Smooth muscle cell (in vitro differentiated cells): Measurements from ENCODE around the gene PLXNA4. TPM values are rescaled to one million over a fixed set of nuclear protein-coding genes. Genes with fewer than 3 reads are reported as not detected.

Source experiments
- DNase-seq: peaks from one replicate; lab custom pipeline; 2025; ENCODE audit not compliant: unreplicated experiment; lab: John Stamatoyannopoulos, UW
- H2AFZ ChIP-seq: fragments of 200-600 bp; sonication (generic); 2 replicates; pipeline ENCODE4 v1.6.0; 2016; ENCODE audit warnings: antibody characterized with exemption, low read depth, mild to moderate bottlenecking
- H3F3A ChIP-seq: fragments of 200-600 bp; sonication (generic); 2 replicates; pipeline ENCODE4 v1.6.0; 2017; ENCODE audit warnings: antibody characterized with exemption, low read depth
- H3K27ac ChIP-seq: fragments of 200-600 bp; sonication (generic); 2 replicates; pipeline ENCODE4 v1.5.1; 2016; ENCODE audit warnings: low read depth, mild to moderate bottlenecking
- H3K27me3 ChIP-seq: fragments of 200-600 bp; sonication (generic); 2 replicates; pipeline ENCODE4 v1.6.1; 2016; ENCODE audit warnings: low read depth, mild to moderate bottlenecking
- H3K36me3 ChIP-seq: fragments of 200-600 bp; sonication (generic); 2 replicates; pipeline ENCODE4 v1.5.1; 2016; ENCODE audit warnings: low read depth
- H3K4me1 ChIP-seq: fragments of 200-600 bp; sonication (generic); 2 replicates; pipeline ENCODE4 v1.5.1; 2016; ENCODE audit warnings: low read depth
- H3K4me2 ChIP-seq: fragments of 200-600 bp; sonication (generic); 2 replicates; pipeline ENCODE4 v1.6.0; 2016; ENCODE audit warnings: mild to moderate bottlenecking
- H3K4me3 ChIP-seq: fragments of 200-600 bp; sonication (generic); 2 replicates; pipeline ENCODE4 v1.5.1; 2016; ENCODE audit warnings: mild to moderate bottlenecking
- H3K79me2 ChIP-seq: fragments of 200-600 bp; sonication (generic); 2 replicates; pipeline ENCODE4 v1.6.0; 2016; ENCODE audit warnings: low read depth, mild to moderate bottlenecking
- H3K9ac ChIP-seq: fragments of 200-600 bp; sonication (generic); 2 replicates; pipeline ENCODE4 v1.6.0; 2016; ENCODE audit warnings: low read depth
- H3K9me3 ChIP-seq: fragments of 200-600 bp; sonication (generic); replicated peaks from 2 replicates; pipeline ENCODE4 v1.5.1; 2016; ENCODE audit warnings: low read depth
- H4K20me1 ChIP-seq: fragments of 200-600 bp; sonication (generic); 2 replicates; pipeline ENCODE4 v1.6.0; 2016; ENCODE audit warnings: low read depth
- CTCF ChIP-seq: fragments of 200-600 bp; sonication (generic); IDR thresholded peaks from 2 replicates; pipeline ENCODE4 v1.5.1; 2017; ENCODE audit warnings: borderline replicate concordance, mild to moderate bottlenecking, antibody characterized with exemption; ENCODE audit not compliant: insufficient read depth, poor library complexity, severe bottlenecking
- WGBS: methylation state at CpG from one replicate; pipeline ENCODE4 v1.1.7; 2016; ENCODE audit warnings: low lambda C conversion rate; 5-methylcytosine and 5-hydroxymethylcytosine counted together
- polyA plus RNA-seq: library from polyadenylated mRNA; unstranded; fragments of >200 nt; fragmentation: Nextera tagmentation; extraction: Ambion mirVana; gene quantifications from 2 replicates; pipeline ENCODE4 v1.2.1, GENCODE V29; 2016
- total RNA-seq: library from RNA; depleted of rRNA; stranded (reverse); fragments of >200 nt; gene quantifications from 2 replicates; pipeline ENCODE4 v1.2.3, GENCODE V29; 2014

The PLXNA4 gene
- total and polyA plus RNA-seq, 2 experiments from 2014 or later = 8.5 to 9.9 TPM

- Histone ChIP-seq H3K27me3 (no peaks in the 10 kb centered on the region), H3K4me2 (no peak overlapping the region), H3K36me3 (no peaks in the 10 kb centered on the region), H3K4me1 (peaks cover 4% of the 10 kb centered on the region), H3K27ac (no peak overlapping the region), H3K9me3 (no peaks in the 10 kb centered on the region), H3F3A (no peaks in the 10 kb centered on the region), H3K79me2 (no peaks in the 10 kb centered on the region), H2AFZ (no peak overlapping the region), H3K9ac (no peak overlapping the region), H3K4me3 (no peak overlapping the region), H4K20me1 (no peaks in the 10 kb centered on the region)
- TF ChIP-seq CTCF = no peak
- no peak for DNase-seq
- WGBS = 65% methylated on average over 6 of the region's 6 CpGs
These were observed 86.5 kb downstream of the PLXNA4 start for GRCh38 chr7:132489776-132490237.

GRCh38 chr7:132488634-132489302 lies 87.5 kb downstream of the PLXNA4 start:
- no peaks in the 10 kb centered on the region for H3K36me3 ChIP-seq
- DNase-seq = no peak
- H3K4me1 ChIP-seq = peaks cover 4% of the 10 kb centered on the region
- H3K4me3 ChIP-seq = no peak overlapping the region
- 80% methylated on average over 6 of the region's 6 CpGs for WGBS
- no peaks in the 10 kb centered on the region for H3K79me2 ChIP-seq
- no peak for TF ChIP-seq CTCF
- H3K4me2 ChIP-seq = no peak overlapping the region
- H3K27me3 ChIP-seq = no peaks in the 10 kb centered on the region
- H3F3A ChIP-seq = no peaks in the 10 kb centered on the region
- no peaks in the 10 kb centered on the region for H4K20me1 ChIP-seq
- no peak overlapping the region for H3K27ac ChIP-seq
- no peak overlapping the region for H3K9ac ChIP-seq
- H2AFZ ChIP-seq = no peak overlapping the region
- no peaks in the 10 kb centered on the region for H3K9me3 ChIP-seq

GRCh38 chr7:132486274-132486610 lies 90.0 kb downstream of the PLXNA4 start:
- Histone ChIP-seq H3K36me3 (no peaks in the 10 kb centered on the region), H3K4me3 (no peak overlapping the region), H3K4me2 (no peak overlapping the region), H4K20me1 (no peaks in the 10 kb centered on the region), H3K9me3 (no peaks in the 10 kb centered on the region), H3K27me3 (no peaks in the 10 kb centered on the region), H3F3A (no peaks in the 10 kb centered on the region), H3K79me2 (no peaks in the 10 kb centered on the region), H3K4me1 (no peaks in the 10 kb centered on the region), H3K27ac (no peak overlapping the region), H2AFZ (no peak overlapping the region), H3K9ac (no peak overlapping the region)
- TF ChIP-seq CTCF = no peak
- 76% methylated on average over 6 of the region's 6 CpGs for WGBS
- no peak for DNase-seq
